Inferior parietal cortex (tissue), 1 donor: ENCODE results near the gene RC3H1.

ENCODE experiments used
- DNase-seq: peaks from one replicate; pipeline ENCODE4 v3.0.0-alpha.2; 2016; ENCODE audit errors: extremely low spot score

RC3H1 gene

GRCh38 chr1:173886746-173887611, 135.2 kb downstream of the RC3H1 start:
- DNase-seq: no peak

DNA sequence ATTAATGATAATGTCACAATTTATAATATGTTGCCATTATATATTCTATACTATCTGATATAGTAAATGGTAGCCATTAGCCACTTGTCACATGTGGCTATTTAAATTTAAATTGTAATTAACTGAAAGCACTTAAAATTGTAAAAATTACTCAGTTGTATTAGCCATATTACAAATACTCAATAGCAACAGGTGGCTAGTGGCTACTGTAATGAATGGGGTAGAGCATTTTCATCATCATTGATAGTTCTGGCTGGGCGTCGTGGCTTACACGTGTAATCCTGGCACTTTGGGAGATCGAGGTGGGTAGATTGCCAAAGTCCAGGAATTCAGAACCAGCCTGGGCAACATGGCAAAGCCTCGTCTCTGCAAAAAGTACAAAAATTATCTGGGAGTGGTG, 137.5 kb downstream of the RC3H1 start:
- DNase-seq: no peak
